ENCODE measurements around the gene NDUFB7. TPM values are rescaled to one million over a fixed set of nuclear protein-coding genes. Genes with fewer than 3 reads are reported as not detected.

The NDUFB7 gene
- total RNA-seq, 1 experiment from 2014 or later, result 254 TPM

GRCh38 chr19:14561847-14562351, 10.0 kb downstream of the NDUFB7 start:
- DNase-seq (ENCODE audit: low spot score) (no peak), ATAC-seq (no peak)
- peak overlapping the region; percentile 84 for H3K27ac Mint-ChIP-seq
- no peaks in the 10 kb centered on the region for H3K27me3 Mint-ChIP-seq (ENCODE audit: low read depth)
- H3K4me3 Mint-ChIP-seq, result no peak overlapping the region
- H3K36me3 Mint-ChIP-seq, result peaks cover 2% of the 10 kb centered on the region; the same call in 1 of the 2 replicates
- POLR2A ChIA-PET, result interaction anchor here (0.5 kb wide), 1 partner anchor 958 kb away, joined by 3 read pairs; no protein-coding TSS in a partner anchor
- H3K9me3 Mint-ChIP-seq, result no peaks in the 10 kb centered on the region
- TF ChIP-seq ZNF317 (CRISPR knock-in tag; IDR thresholded peaks at IDR 0.05; ENCODE audit: borderline replicate concordance, low read depth), result no peak
- TF ChIP-seq NR3C1 (CRISPR knock-in tag; conservative IDR thresholded peaks at IDR 0.05; ENCODE audit: low read depth), result no peak
- no peak for TF ChIP-seq EMX1 (CRISPR knock-in tag; IDR thresholded peaks at IDR 0.05)
- no peak for TF ChIP-seq ETV6 (CRISPR knock-in tag; IDR thresholded peaks at IDR 0.05)
- no peak for TF ChIP-seq AFF4 (CRISPR knock-in tag; IDR thresholded peaks at IDR 0.05; ENCODE audit: borderline replicate concordance)
- TF ChIP-seq SP1 (CRISPR knock-in tag; conservative IDR thresholded peaks at IDR 0.05), result no peak
- no peak for TF ChIP-seq E2F1 (CRISPR knock-in tag; IDR thresholded peaks at IDR 0.05)
- no peak for TF ChIP-seq IRF2 (CRISPR knock-in tag; IDR thresholded peaks at IDR 0.05; ENCODE audit: borderline replicate concordance, low read depth)
- no peak for TF ChIP-seq GABPB1 (CRISPR knock-in tag; IDR thresholded peaks at IDR 0.05)
- TF ChIP-seq MXD4 (CRISPR knock-in tag; IDR thresholded peaks at IDR 0.05; ENCODE audit: borderline replicate concordance), result no peak
- TF ChIP-seq MYBL2 (CRISPR knock-in tag; IDR thresholded peaks at IDR 0.05), result no peak
- TF ChIP-seq NFATC4 (CRISPR knock-in tag; IDR thresholded peaks at IDR 0.05), result no peak
- TF ChIP-seq TCF7 (CRISPR knock-in tag; IDR thresholded peaks at IDR 0.05; ENCODE audit: low read depth), result no peak
- no peak for TF ChIP-seq E2F4 (CRISPR knock-in tag; IDR thresholded peaks at IDR 0.05; ENCODE audit: borderline replicate concordance, low read depth)
- no peak for TF ChIP-seq ATF2 (CRISPR knock-in tag; IDR thresholded peaks at IDR 0.05; ENCODE audit: borderline replicate concordance, low read depth)
- TF ChIP-seq, protein P1, sequence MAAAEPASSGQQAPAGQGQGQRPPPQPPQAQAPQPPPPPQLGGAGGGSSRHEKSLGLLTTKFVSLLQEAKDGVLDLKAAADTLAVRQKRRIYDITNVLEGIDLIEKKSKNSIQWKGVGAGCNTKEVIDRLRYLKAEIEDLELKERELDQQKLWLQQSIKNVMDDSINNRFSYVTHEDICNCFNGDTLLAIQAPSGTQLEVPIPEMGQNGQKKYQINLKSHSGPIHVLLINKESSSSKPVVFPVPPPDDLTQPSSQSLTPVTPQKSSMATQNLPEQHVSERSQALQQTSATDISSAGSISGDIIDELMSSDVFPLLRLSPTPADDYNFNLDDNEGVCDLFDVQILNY (CRISPR knock-in tag; IDR thresholded peaks at IDR 0.05), result no peak
- CTCF ChIA-PET, result interaction anchor here (0.5 to 2.3 kb wide), 5 partner anchors 8 to 127 kb away, joined by 3 to 10 read pairs (median 5); partner anchors contain the start of gene NDUFB7
- peaks cover 38% of the 10 kb centered on the region for H3K4me1 Mint-ChIP-seq

GRCh38 chr19:14561249-14561648, 10.6 kb downstream of the NDUFB7 start:
- ATAC-seq, result no peak
- H3K9me3 Mint-ChIP-seq, result no peaks in the 10 kb centered on the region
- DNase-seq (ENCODE audit: low spot score), result no peak
- peaks cover 42% of the 10 kb centered on the region for H3K4me1 Mint-ChIP-seq
- peaks cover 2% of the 10 kb centered on the region; the same call in 1 of the 2 replicates for H3K36me3 Mint-ChIP-seq
- ChIA-PET POLR2A (interaction anchor here (0.5 kb wide), 1 partner anchor 959 kb away, joined by 3 read pairs; no protein-coding TSS in a partner anchor), CTCF (interaction anchor here (1.5 to 2.3 kb wide), 2 partner anchors 11 to 13 kb away, joined by 3 to 10 read pairs; partner anchors contain the start of gene NDUFB7)
- H3K27ac Mint-ChIP-seq, result no peak overlapping the region
- no peaks in the 10 kb centered on the region for H3K27me3 Mint-ChIP-seq (ENCODE audit: low read depth)
- no peak overlapping the region for H3K4me3 Mint-ChIP-seq
- TF ChIP-seq NR2C2 (CRISPR knock-in tag; IDR thresholded peaks at IDR 0.05) (no peak), GRHL2 (CRISPR knock-in tag; IDR thresholded peaks at IDR 0.05; ENCODE audit: insufficient replicate concordance, severe bottlenecking) (no peak), NR3C1 (CRISPR knock-in tag; conservative IDR thresholded peaks at IDR 0.05; ENCODE audit: low read depth) (no peak), CBFB (CRISPR knock-in tag; IDR thresholded peaks at IDR 0.05; ENCODE audit: low read depth) (no peak), SMAD3 (CRISPR knock-in tag; IDR thresholded peaks at IDR 0.05; ENCODE audit: borderline replicate concordance) (no peak), E2F4 (CRISPR knock-in tag; IDR thresholded peaks at IDR 0.05; ENCODE audit: borderline replicate concordance, low read depth) (no peak), SOX15 (CRISPR knock-in tag; IDR thresholded peaks at IDR 0.05) (no peak), ZNF396 (CRISPR knock-in tag; IDR thresholded peaks at IDR 0.05; ENCODE audit: borderline replicate concordance) (no peak), MYBL2 (CRISPR knock-in tag; IDR thresholded peaks at IDR 0.05) (no peak)
- TF ChIP-seq, protein P2, sequence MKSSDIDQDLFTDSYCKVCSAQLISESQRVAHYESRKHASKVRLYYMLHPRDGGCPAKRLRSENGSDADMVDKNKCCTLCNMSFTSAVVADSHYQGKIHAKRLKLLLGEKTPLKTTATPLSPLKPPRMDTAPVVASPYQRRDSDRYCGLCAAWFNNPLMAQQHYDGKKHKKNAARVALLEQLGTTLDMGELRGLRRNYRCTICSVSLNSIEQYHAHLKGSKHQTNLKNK (CRISPR knock-in tag; IDR thresholded peaks at IDR 0.05), result no peak

Data from WTC11 (cell line).